ENCODE data around the gene MRPL51.
A peak's percentile ranks its signal among the peaks of the same experiment; 100 is the strongest.

The MRPL51 gene

DNA sequence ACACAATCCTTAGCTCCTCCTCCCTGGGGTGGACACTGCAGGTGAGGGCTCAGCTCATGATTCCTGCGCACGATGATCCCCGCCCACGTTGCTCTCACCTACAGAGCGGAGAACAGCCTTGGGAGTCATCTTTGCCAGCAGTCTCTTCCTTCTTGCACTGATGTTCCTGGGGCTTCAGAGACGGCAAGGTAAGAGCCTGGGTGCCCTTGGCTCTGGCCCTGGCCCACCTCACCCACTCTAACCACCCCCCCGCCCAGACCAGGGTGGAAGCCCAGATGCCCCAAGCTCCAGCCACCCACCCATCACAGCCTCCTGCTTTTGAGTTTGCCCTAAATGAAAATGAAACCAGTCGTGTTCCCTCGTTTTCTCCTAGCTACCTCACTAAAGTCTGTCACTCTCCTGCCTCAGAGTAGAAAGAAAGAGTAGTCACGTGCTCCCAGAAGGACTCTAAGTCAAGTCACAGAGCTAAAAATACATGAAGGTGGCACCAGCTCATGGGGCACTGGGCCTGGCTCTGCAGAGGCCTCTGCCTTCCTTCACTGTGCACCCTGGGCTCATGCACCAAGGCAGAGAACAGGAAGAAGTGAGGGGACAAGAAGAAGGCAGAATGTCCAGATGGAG, 32.2 kb downstream of the MRPL51 start:
- DNase-seq: peak; percentile 52

DNA sequence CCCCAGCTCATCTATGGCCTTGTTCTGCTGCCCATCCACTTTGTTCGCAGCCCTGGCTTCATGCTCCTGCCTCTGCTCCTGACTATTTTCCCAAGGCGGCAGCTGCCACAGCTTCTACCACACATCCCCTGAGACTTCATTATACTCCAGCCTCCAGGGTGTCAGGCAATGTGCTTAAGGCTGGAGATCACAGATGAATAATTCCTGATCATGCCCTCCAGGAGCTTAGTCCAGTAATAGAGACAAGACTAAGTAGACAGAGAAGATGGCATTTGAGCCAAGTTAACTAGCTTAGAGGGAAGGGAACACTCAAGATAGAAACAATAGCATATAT, 34.1 kb downstream of the MRPL51 start:
- no peak for DNase-seq

GRCh38 chr12:6458281-6459003, 34.6 kb downstream of the MRPL51 start:
- no peak for DNase-seq

GRCh38 chr12:6457220-6457945, 35.7 kb downstream of the MRPL51 start:
- no peak for DNase-seq

DNA sequence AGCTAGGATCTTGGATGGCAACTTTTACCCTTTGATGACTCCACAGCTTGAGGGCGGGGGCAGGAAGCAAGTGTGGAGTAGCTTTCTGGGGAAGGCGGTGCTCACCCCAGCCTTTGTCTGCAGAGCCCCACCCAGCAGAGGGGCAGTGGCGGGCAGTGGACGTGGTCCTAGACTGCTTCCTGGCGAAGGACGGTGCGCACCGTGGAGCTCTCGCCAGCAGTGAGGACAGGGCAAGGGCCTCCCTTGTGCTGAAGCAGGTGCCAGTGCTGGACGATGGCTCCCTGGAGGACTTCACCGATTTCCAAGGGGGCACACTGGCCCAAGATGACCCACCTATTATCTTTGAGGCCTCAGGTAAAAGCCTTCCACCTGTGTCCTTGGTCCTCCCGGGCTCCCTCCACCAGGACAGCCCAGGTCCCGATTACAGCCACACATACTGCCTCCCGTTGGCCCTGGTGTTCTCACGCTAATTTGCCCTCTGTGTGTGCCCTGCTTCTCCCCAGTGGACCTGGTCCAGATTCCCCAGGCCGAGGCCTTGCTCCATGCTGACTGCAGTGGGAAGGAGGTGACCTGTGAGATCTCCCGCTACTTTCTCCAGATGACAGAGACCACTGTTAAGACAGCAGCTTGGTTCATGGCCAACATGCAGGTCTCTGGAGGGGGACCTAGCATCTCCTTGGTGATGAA, 40.0 kb downstream of the MRPL51 start:
- DNase-seq: no peak

GRCh38 chr12:6452245-6452943, 40.7 kb downstream of the MRPL51 start:
- DNase-seq: no peak

GRCh38 chr12:6451348-6452244, 41.5 kb downstream of the MRPL51 start, which contains the start of gene TAPBPL:
Gene TAPBPL (plus strand): TSS chr12:6452042. CDS start chr12:6452249, 207 bp downstream.
- peak; percentile 88 for DNase-seq

DNA sequence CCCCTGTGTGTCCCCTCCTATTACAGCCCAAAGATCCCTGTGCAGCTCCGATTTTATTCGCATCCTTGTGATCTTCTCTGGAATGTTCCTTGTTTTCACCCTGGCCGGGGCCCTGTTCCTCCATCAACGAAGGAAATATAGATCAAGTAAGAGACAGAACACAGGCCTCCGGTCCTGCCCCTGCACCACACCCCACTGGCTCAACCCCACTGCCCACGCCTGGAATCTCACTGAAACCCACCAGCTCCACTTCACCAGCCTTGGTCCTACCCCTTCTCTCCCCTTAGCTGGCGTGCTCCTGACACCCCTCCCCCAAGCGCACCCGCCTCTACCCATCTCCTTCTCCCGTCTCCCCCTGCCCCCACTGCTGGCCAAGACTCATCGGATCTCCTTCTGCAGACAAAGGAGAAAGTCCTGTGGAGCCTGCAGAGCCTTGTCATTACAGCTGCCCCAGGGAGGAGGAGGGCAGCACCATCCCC, 42.2 kb downstream of the MRPL51 start:
- no peak for DNase-seq

- no peak for DNase-seq
These were observed 42.8 kb downstream of the MRPL51 start for GRCh38 chr12:6450091-6450868.

DNA sequence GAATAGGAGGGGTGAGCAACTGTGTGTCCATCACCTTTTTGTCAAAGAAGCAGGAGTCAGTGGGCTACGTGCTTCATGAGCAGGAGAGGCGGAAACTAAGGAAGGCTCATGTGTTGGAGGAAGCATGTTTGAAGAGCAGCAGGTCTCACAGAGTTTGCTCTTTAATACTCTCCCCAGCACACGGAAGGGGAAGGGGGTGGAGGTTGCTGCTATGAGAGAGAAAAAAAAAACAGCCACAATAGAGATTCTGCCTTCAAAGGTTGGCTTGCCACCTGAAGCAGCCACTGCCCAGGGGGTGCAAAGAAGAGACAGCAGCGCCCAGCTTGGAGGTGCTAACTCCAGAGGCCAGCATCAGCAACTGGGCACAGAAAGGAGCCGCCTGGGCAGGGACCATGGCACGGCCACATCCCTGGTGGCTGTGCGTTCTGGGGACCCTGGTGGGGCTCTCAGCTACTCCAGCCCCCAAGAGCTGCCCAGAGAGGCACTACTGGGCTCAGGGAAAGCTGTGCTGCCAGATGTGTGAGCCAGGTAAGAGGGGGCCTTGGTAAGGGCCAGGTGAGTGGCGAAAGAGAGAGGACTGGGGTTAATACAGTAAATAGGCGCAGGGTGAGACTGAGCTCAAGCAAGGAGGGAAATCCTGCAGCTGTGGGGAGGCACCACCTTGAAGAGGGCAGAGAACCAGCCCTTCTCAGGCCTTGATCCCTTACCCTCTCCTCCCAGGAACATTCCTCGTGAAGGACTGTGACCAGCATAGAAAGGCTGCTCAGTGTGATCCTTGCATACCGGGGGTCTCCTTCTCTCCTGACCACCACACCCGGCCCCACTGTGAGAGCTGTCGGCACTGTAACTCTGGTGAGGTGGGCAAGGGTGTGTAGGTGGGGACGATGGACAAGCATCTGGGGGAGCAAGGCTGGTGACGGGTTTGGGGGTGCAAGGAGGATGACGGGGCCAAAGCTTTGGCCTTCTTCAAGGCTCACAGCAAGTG, 48.1 kb downstream of the MRPL51 start, which contains the start of gene CD27:
Gene CD27, plus strand, starts transcription at position 252 of the 985 bp plus-strand sequence. Its CDS starts 141 bp downstream, at position 393.
- peak; percentile 54 for DNase-seq

GRCh38 chr12:6444031-6444430, 49.0 kb downstream of the MRPL51 start:
- DNase-seq: no peak

DNA sequence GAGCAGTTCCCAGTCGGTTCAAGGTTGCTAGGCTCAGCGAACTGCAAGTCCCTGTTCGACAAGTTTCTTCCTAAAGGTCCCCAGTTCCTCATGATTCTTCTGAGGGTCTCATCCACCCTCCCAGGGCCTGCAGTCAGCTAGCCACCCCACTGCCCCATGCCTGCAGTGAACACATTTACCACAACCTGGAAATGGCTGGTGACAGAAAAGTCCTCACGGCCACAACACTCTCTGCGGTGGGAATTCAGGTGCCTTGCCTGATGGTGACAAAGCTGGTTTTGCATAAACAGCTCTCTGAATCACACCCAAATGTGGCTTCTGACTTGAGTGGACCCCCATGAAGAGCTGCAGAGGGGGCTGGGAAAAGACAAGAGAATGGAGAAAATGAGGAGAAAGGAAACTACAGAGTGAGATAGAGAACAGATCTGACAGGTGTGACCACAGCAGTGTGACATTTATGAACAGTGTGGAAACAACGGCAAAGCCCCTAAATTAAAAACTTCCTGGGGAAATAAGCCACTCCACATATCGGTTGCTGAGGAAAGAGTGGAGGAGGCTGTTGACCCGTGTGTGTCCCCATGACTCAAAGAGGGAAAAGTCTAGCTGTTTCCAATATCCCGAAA, 49.6 kb downstream of the MRPL51 start:
- no peak for DNase-seq

DNA sequence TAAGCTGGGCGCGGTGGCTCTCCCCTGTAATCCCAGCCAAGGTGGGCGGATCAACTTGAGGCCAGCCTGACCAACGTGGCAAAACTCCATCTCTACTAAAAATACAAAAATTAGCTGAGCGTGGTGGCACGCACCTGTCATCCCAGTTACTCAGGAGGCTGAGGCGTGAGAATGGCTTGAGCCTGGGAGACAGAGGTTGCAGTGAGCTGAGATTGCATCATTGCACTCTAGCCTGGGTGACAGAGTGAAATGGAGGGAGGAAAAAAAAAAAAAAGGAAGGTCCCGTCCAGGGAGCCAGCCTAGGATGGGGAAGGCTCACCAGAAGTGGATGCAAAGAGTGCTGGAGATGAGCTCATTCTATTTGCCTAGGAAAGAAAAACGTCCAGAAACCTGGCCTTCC, 50.2 kb downstream of the MRPL51 start:
- no peak for DNase-seq
